ENCODE results near the gene HEPN1.

- TF ChIP-seq EZH2 (IDR thresholded peaks at IDR 0.05; ENCODE audit: borderline replicate concordance, control insufficient read depth, low read depth, low read length) (no peak), USF2 (IDR thresholded peaks at IDR 0.05; ENCODE audit: borderline replicate concordance, low read depth, low read length) (no peak), CTCF (IDR thresholded peaks at IDR 0.05 in 2 of 3, conservative IDR thresholded peaks at IDR 0.05 in 1 of 3; ENCODE audit: control insufficient read depth in 2 of 3, extremely low read depth in 1 of 3, insufficient read depth in 1 of 3, low read depth in 3 of 3, low read length in 3 of 3) (no peak), CHD4 (IDR thresholded peaks at IDR 0.05) (no peak), FOXK2 (IDR thresholded peaks at IDR 0.05) (no peak), RAD51 (IDR thresholded peaks at IDR 0.05) (no peak)
Observed at GRCh38 chr11:124890151-124890550, 28.9 kb upstream of the HEPN1 start.

Data from GM12878 (cell line).